Upper lobe of left lung (tissue), 6 donors: ENCODE measurements around the gene WDR19. TPM values are rescaled to one million over a fixed set of nuclear protein-coding genes. Genes with fewer than 3 reads are reported as not detected.

Experiments
- ATAC-seq, 2 donors: fragments of 200-7000 bp; cut with Tn5 transposase; one replicate each; pipeline ENCODE4 v1.9.1; 2022; ENCODE audit warnings: mild to moderate bottlenecking in 2 of 2, moderate library complexity in 2 of 2; ENCODE audit not compliant: low FRiP score in 2 of 2
- DNase-seq, 2 donors: peaks; one replicate each; pipeline ENCODE4 v3.0.0-alpha.2; 2019 to 2020
- H3K27ac ChIP-seq, 4 donors: fragments of 200-600 bp; sonication (generic); one replicate each; pipeline ENCODE4 v1.5.1; 2016 to 2019
- H3K27me3 ChIP-seq, 4 donors: fragments of 200-600 bp; sonication (generic); one replicate each; pipeline ENCODE4 v1.5.1; 2017 to 2019
- H3K36me3 ChIP-seq, 4 donors: fragments of 200-600 bp; sonication (generic); one replicate each; pipeline ENCODE4 v1.5.1; 2016 to 2019
- H3K4me1 ChIP-seq, 4 donors: fragments of 200-600 bp; sonication (generic); one replicate each; pipeline ENCODE4 v1.5.1; 2018 to 2019
- H3K4me3 ChIP-seq, 4 donors: fragments of 200-600 bp; sonication (generic); one replicate each; pipeline ENCODE4 v1.5.1; 2017 to 2019; ENCODE audit warnings: mild to moderate bottlenecking in 2 of 4, moderate library complexity in 1 of 4
- H3K9me3 ChIP-seq, 4 donors: fragments of 200-600 bp; sonication (generic); one replicate each; pipeline ENCODE4 v1.5.1; 2018 to 2019
- EP300 ChIP-seq, 4 donors: sonication (generic); formaldehyde crosslinking; IDR thresholded peaks; one replicate each; pipeline ENCODE4 v1.5.1; 2017; ENCODE audit warnings: antibody characterized with exemption in 4 of 4, control low read depth in 2 of 4
- POLR2A ChIP-seq, 4 donors: fragments of 450-650 bp; IDR thresholded peaks; one replicate each; pipeline ENCODE4 v1.5.1; 2016 to 2017; ENCODE audit warnings: antibody characterized with exemption in 4 of 4, mild to moderate bottlenecking in 2 of 4
- POLR2AphosphoS5 ChIP-seq, 2 donors: sonication (generic); formaldehyde crosslinking; IDR thresholded peaks; one replicate each; pipeline ENCODE4 v1.5.1; 2017; ENCODE audit warnings: antibody characterized with exemption in 2 of 2
- WGBS, 2 donors: methylation state at CpG; one replicate each; pipeline ENCODE4 v1.1.5; 2017 to 2018; 5-methylcytosine and 5-hydroxymethylcytosine counted together
- total RNA-seq, 6 donors: library from RNA; depleted of rRNA in 4 of 6; stranded (reverse); fragments of >200 nt in 4 of 6; gene quantifications; one replicate each; pipeline versions ENCODE4 v1.1.0 to v1.2.1, GENCODE V29; 2016 to 2021
- TF ChIP-seq, protein P1 (sequence below), 6 experiments: fragments of 450-650 bp in 4 of 6; fragments of 200-600 bp in 2 of 6; sonication (generic) in 2 of 6; IDR thresholded peaks; one replicate each; pipeline ENCODE4 v1.5.1; 2016 to 2019; ENCODE audit warnings: antibody characterized with exemption in 6 of 6
- donor health status: DM: no; HTN: no; CAD: no; lungs with moderate emphysema.
- donor health status: DM: no; HTN: yes; CAD: no; lungs with severe emphysema.

The WDR19 gene
- total RNA-seq, 6 donors from 2014 or later = 27.1 to 211 (median 52.3) TPM

DNA sequence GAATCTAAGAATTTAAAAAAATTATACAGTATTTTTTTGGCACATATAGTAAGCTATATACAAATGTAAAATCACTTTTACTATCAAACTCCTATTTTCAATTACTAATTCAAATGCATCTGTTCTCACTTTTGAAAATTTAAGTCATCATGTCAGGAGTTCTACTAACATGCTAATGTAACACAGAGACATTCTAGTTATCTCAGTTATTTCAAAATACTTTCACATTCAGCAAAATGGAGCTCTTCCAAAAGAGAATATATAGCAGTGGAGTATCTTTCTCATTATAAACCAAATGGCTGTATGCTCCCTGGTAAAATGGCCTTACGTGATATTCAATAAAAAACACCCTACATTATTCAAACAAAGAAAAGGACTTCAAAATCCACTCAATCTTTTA lies 141.5 kb downstream of the WDR19 start:
- DNase-seq (no peak), ATAC-seq (no peak)
- H3K36me3 ChIP-seq = peaks cover 4 to 69% (median 13%) of the 10 kb centered on the region in 4 donors
- no peak overlapping the region for H3K4me3 ChIP-seq
- WGBS, 2 donors = 79 to 96% methylated on average over 1 of the region's 1 CpG
- H3K27ac ChIP-seq = no peak overlapping the region
- TF ChIP-seq POLR2AphosphoS5 (IDR thresholded peaks at IDR 0.05) (no peak), EP300 (IDR thresholded peaks at IDR 0.05) (no peak), POLR2A (IDR thresholded peaks at IDR 0.05) (no peak)
- TF ChIP-seq, protein P1, sequence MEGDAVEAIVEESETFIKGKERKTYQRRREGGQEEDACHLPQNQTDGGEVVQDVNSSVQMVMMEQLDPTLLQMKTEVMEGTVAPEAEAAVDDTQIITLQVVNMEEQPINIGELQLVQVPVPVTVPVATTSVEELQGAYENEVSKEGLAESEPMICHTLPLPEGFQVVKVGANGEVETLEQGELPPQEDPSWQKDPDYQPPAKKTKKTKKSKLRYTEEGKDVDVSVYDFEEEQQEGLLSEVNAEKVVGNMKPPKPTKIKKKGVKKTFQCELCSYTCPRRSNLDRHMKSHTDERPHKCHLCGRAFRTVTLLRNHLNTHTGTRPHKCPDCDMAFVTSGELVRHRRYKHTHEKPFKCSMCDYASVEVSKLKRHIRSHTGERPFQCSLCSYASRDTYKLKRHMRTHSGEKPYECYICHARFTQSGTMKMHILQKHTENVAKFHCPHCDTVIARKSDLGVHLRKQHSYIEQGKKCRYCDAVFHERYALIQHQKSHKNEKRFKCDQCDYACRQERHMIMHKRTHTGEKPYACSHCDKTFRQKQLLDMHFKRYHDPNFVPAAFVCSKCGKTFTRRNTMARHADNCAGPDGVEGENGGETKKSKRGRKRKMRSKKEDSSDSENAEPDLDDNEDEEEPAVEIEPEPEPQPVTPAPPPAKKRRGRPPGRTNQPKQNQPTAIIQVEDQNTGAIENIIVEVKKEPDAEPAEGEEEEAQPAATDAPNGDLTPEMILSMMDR (IDR thresholded peaks at IDR 0.05) = no peak
- H3K9me3 ChIP-seq = no peaks in the 10 kb centered on the region
- no peaks in the 10 kb centered on the region for H3K27me3 ChIP-seq
- no peaks in the 10 kb centered on the region for H3K4me1 ChIP-seq

DNA sequence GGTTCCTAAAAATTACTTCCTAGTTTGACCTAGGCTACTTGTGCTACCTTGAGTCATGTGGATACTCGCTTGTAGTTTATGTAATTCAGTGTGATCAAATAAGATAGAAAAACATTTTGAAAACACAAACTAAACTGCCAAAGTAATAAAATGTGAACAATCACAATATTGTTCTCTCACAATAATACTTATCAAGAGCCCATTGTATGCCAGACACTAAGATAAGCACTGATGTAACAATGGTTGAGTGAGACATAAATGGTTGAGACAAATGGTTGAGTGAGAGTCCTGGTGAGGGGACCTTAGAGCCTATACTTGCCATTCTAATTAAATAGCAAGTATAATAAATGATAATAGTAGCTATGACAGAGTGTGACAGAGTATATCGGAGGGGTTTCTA lies 142.1 kb downstream of the WDR19 start:
- Histone ChIP-seq H3K4me3 (no peak overlapping the region), H3K4me1 (peaks cover 0 to 3% (median 0%) of the 10 kb centered on the region in 4 donors), H3K27me3 (no peaks in the 10 kb centered on the region), H3K27ac (no peak overlapping the region), H3K9me3 (no peaks in the 10 kb centered on the region), H3K36me3 (peaks cover 4 to 62% (median 11%) of the 10 kb centered on the region in 4 donors)
- 83 to 86% methylated on average over 2 of the region's 2 CpGs for WGBS, 2 donors
- TF ChIP-seq, protein P1 (IDR thresholded peaks at IDR 0.05) = no peak
- no peak for DNase-seq
- no peak for ATAC-seq

DNA sequence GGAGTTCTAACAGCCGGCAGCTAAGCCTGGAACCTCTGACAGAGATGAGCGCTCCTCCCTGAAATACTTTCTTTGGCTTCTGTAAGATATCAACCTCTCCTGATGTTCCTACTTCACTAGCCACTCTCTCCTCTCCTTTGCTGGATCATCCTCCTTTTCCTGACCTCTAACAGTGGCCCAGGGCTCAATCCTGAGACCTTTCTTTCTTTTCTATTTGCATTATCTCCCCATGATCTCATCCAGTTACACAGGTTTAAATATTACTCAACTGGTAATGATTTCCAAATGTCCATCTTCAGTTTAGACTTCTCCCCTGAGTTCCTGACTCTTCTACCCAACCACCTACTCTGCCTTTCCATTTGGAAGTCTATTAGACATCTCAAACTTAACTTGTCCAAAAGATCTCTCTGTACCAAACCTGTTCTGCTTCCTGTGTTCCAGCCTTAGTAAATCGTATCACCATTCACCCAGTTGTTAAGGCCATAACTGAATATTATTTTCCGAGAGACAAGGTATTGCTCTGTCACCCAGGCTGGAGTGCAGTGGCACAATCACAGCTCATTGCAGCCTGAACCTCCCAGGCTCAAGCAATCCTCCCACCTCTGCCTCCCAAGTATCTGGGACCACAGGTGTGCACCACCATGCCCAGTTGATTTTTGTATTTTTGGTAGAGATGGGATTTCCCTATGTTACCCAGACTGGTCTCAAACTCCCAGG lies 142.7 kb downstream of the WDR19 start:
- TF ChIP-seq, protein P1 (IDR thresholded peaks at IDR 0.05) = no peak
- no peak for TF ChIP-seq EP300 (IDR thresholded peaks at IDR 0.05)
- TF ChIP-seq POLR2A (IDR thresholded peaks at IDR 0.05) = no peak
- TF ChIP-seq POLR2AphosphoS5 (IDR thresholded peaks at IDR 0.05) = no peak
- no peaks in the 10 kb centered on the region for H3K27me3 ChIP-seq
- no peak overlapping the region for H3K27ac ChIP-seq
- no peak for DNase-seq
- WGBS, 2 donors = 88 to 99% methylated on average over 4 of the region's 4 CpGs
- peaks cover 4 to 56% (median 7%) of the 10 kb centered on the region in 4 donors for H3K36me3 ChIP-seq
- ATAC-seq = no peak
- no peak overlapping the region for H3K4me3 ChIP-seq
- H3K9me3 ChIP-seq = no peaks in the 10 kb centered on the region
- peaks cover 0 to 8% (median 0%) of the 10 kb centered on the region in 4 donors for H3K4me1 ChIP-seq

DNA sequence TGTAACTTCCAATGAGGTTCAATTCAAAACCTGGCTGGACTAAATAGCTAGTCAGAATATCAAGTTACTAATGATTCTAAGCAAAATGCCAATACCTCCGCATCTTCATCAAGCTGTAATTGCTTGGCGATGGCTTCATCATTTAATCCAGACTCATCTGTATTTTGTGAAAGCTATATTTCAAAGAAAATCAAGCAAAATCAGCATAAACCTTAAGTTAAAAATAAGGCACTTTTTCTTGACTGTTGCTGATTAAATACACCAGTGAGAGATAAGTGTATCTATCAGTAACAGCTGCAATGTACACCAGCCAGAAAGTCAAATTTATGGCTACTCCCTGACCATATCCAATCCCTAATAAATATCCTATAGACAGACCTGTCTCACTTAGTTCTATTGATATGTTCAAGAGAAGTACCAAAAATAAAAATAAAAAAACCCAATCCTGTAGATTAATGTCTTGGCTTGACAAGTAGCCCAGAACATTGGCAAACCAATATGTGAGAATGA lies 144.2 kb downstream of the WDR19 start:
- ATAC-seq (no peak), DNase-seq (no peak)
- no peak overlapping the region for H3K27ac ChIP-seq
- WGBS, 2 donors = 97 to 98% methylated on average over 2 of the region's 2 CpGs
- H3K27me3 ChIP-seq = no peaks in the 10 kb centered on the region
- peaks cover 0 to 12% (median 0%) of the 10 kb centered on the region in 4 donors for H3K4me1 ChIP-seq
- peaks cover 0 to 42% (median 7%) of the 10 kb centered on the region in 4 donors for H3K36me3 ChIP-seq
- TF ChIP-seq, protein P1 (IDR thresholded peaks at IDR 0.05) = no peak
- TF ChIP-seq POLR2A (IDR thresholded peaks at IDR 0.05) (no peak), EP300 (IDR thresholded peaks at IDR 0.05) (no peak), POLR2AphosphoS5 (IDR thresholded peaks at IDR 0.05) (no peak)
- no peaks in the 10 kb centered on the region for H3K9me3 ChIP-seq
- H3K4me3 ChIP-seq = no peak overlapping the region
